ENCODE results near the gene KRT6C.

The KRT6C gene

GRCh38 chr12:52432559-52433207, 40.9 kb downstream of the KRT6C start:
- Histone ChIP-seq H3K4me2 (ENCODE audit: low read length) (no peak overlapping the region), H3K9ac (ENCODE audit: low read length) (no peak overlapping the region), H3K4me1 (ENCODE audit: low read length) (no peaks in the 10 kb centered on the region), H3K4me3 (ENCODE audit: low read length) (no peak overlapping the region), H3K79me2 (ENCODE audit: low read length) (no peaks in the 10 kb centered on the region), H3K9me3 (ENCODE audit: insufficient read depth, low read length) (no peaks in the 10 kb centered on the region), H3K27me3 (ENCODE audit: low read depth, low read length) (peaks cover 71% of the 10 kb centered on the region), H4K20me1 (ENCODE audit: insufficient read depth, low read length) (no peaks in the 10 kb centered on the region), H2AFZ (ENCODE audit: low read depth, low read length) (no peak overlapping the region), H3K36me3 (replicated peaks; ENCODE audit: low read depth, low read length) (no peaks in the 10 kb centered on the region), H3K27ac (ENCODE audit: low read length) (no peak overlapping the region)
- no peak for TF ChIP-seq EZH2phosphoT487 (IDR thresholded peaks at IDR 0.05; ENCODE audit: low read depth)
- TF ChIP-seq, protein P1, sequence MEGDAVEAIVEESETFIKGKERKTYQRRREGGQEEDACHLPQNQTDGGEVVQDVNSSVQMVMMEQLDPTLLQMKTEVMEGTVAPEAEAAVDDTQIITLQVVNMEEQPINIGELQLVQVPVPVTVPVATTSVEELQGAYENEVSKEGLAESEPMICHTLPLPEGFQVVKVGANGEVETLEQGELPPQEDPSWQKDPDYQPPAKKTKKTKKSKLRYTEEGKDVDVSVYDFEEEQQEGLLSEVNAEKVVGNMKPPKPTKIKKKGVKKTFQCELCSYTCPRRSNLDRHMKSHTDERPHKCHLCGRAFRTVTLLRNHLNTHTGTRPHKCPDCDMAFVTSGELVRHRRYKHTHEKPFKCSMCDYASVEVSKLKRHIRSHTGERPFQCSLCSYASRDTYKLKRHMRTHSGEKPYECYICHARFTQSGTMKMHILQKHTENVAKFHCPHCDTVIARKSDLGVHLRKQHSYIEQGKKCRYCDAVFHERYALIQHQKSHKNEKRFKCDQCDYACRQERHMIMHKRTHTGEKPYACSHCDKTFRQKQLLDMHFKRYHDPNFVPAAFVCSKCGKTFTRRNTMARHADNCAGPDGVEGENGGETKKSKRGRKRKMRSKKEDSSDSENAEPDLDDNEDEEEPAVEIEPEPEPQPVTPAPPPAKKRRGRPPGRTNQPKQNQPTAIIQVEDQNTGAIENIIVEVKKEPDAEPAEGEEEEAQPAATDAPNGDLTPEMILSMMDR (IDR thresholded peaks at IDR 0.05; ENCODE audit: low read depth, low read length) = no peak

DNA sequence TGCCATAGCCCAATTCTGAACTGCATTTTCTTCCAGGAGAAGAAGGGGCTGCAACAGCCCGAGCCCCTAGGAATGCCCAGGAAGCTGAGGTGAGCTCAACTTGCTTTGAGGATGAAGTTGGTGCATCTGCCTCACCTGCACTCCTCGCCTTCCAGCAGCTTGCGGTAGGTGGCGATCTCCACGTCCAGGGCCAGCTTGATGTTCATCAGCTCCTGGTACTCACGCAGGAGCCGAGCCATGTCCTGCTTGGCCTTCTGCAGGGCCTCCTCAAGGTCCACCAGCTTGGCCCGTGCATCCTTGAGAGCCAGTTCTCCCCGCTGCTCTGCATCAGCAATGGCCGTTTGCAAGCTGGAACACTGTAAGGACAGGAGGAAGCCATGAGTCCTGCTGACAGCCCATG, 45.5 kb downstream of the KRT6C start:
- H3K9me3 ChIP-seq (ENCODE audit: insufficient read depth, low read length) = no peaks in the 10 kb centered on the region
- no peaks in the 10 kb centered on the region for H3K4me1 ChIP-seq (ENCODE audit: low read length)
- no peak for TF ChIP-seq EZH2phosphoT487 (IDR thresholded peaks at IDR 0.05; ENCODE audit: low read depth)
- TF ChIP-seq, protein P1 (IDR thresholded peaks at IDR 0.05; ENCODE audit: low read depth, low read length) = no peak
- no peak overlapping the region for H3K27ac ChIP-seq (ENCODE audit: low read length)
- no peak overlapping the region for H2AFZ ChIP-seq (ENCODE audit: low read depth, low read length)
- H3K36me3 ChIP-seq (replicated peaks; ENCODE audit: low read depth, low read length) = no peaks in the 10 kb centered on the region
- no peak overlapping the region for H3K4me3 ChIP-seq (ENCODE audit: low read length)
- H3K79me2 ChIP-seq (ENCODE audit: low read length) = no peaks in the 10 kb centered on the region
- H3K9ac ChIP-seq (ENCODE audit: low read length) = no peak overlapping the region
- H3K27me3 ChIP-seq (ENCODE audit: low read depth, low read length) = peaks cover 73% of the 10 kb centered on the region
- no peak overlapping the region for H3K4me2 ChIP-seq (ENCODE audit: low read length)
- no peaks in the 10 kb centered on the region for H4K20me1 ChIP-seq (ENCODE audit: insufficient read depth, low read length)

DNA sequence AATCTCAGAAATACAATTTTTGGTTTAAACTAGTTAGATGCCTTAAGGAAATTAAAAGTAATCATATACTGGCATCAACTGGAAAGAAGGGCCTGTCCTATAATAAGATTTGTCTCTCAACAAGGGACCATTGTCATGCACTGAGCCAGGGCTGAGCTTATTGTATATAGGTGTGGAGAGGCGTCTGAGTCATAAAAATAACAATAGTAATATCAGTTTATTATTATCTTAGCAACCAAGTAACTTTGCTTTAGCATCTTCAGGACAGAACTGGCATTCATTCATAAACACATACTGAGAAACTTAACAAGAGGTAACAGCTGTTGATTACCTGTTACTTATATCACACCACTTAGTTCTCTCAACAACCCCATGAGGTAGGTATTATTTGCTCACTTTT, 46.5 kb downstream of the KRT6C start:
- Histone ChIP-seq H3K36me3 (replicated peaks; ENCODE audit: low read depth, low read length) (no peaks in the 10 kb centered on the region), H3K4me3 (ENCODE audit: low read length) (no peak overlapping the region), H3K27ac (ENCODE audit: low read length) (no peak overlapping the region), H3K79me2 (ENCODE audit: low read length) (no peaks in the 10 kb centered on the region), H3K27me3 (ENCODE audit: low read depth, low read length) (peaks cover 75% of the 10 kb centered on the region), H4K20me1 (ENCODE audit: insufficient read depth, low read length) (no peaks in the 10 kb centered on the region), H2AFZ (ENCODE audit: low read depth, low read length) (no peak overlapping the region), H3K9me3 (ENCODE audit: insufficient read depth, low read length) (no peaks in the 10 kb centered on the region), H3K4me2 (ENCODE audit: low read length) (no peak overlapping the region), H3K9ac (ENCODE audit: low read length) (no peak overlapping the region), H3K4me1 (ENCODE audit: low read length) (no peaks in the 10 kb centered on the region)
- no peak for TF ChIP-seq EZH2phosphoT487 (IDR thresholded peaks at IDR 0.05; ENCODE audit: low read depth)
- TF ChIP-seq, protein P1 (IDR thresholded peaks at IDR 0.05; ENCODE audit: low read depth, low read length) = no peak

DNA sequence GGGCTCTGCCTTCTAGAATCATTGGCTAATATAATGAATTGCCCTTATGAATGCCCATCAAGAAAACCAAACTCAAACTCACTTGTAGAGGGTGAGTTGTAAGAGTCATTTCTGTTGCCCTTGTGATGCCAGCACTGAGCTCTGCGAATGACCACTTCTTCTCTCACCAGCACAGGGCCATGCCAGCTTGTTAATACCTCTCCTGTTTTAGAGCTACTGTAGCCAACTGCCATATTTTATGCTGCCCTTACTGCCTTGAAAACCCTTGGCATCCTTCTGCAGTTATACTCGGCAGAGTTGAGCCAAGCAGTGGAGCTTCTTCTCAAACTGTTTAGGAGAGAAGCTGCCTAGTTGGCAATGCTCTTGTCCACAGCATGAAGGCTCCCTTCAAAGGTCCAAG, 47.6 kb downstream of the KRT6C start:
- H2AFZ ChIP-seq (ENCODE audit: low read depth, low read length) = no peak overlapping the region
- H3K4me1 ChIP-seq (ENCODE audit: low read length) = no peaks in the 10 kb centered on the region
- H3K27ac ChIP-seq (ENCODE audit: low read length) = no peak overlapping the region
- no peak overlapping the region for H3K9ac ChIP-seq (ENCODE audit: low read length)
- no peak for TF ChIP-seq EZH2phosphoT487 (IDR thresholded peaks at IDR 0.05; ENCODE audit: low read depth)
- TF ChIP-seq, protein P1 (IDR thresholded peaks at IDR 0.05; ENCODE audit: low read depth, low read length) = no peak
- H3K79me2 ChIP-seq (ENCODE audit: low read length) = no peaks in the 10 kb centered on the region
- no peak overlapping the region for H3K4me3 ChIP-seq (ENCODE audit: low read length)
- H3K4me2 ChIP-seq (ENCODE audit: low read length) = no peak overlapping the region
- no peaks in the 10 kb centered on the region for H3K36me3 ChIP-seq (replicated peaks; ENCODE audit: low read depth, low read length)
- H3K27me3 ChIP-seq (ENCODE audit: low read depth, low read length) = peaks cover 75% of the 10 kb centered on the region
- no peaks in the 10 kb centered on the region for H4K20me1 ChIP-seq (ENCODE audit: insufficient read depth, low read length)
- no peaks in the 10 kb centered on the region for H3K9me3 ChIP-seq (ENCODE audit: insufficient read depth, low read length)

Measured in OCI-LY3 (cell line).